Body of pancreas (tissue), 4 donors: Measurements from ENCODE around the gene BHLHE40. TPM values are rescaled to one million over a fixed set of nuclear protein-coding genes. Genes with fewer than 3 reads are reported as not detected.

Experiments used
- ATAC-seq: fragments of 150-250 bp; one replicate; pipeline ENCODE4 v1.9.1; 2016
- DNase-seq, 4 donors: peaks; one replicate each; pipeline ENCODE4 v3.0.0-alpha.2; 2019
- H3K27ac ChIP-seq, 4 donors: fragments of 200-600 bp; sonication (generic); 1 replicate in 3 of 4; 2 replicates in 1 of 4; pipeline versions ENCODE4 v1.5.1 to v1.6.1; 2016 to 2019; ENCODE audit warnings: mild to moderate bottlenecking in 1 of 4, mixed read lengths in 1 of 4, moderate library complexity in 1 of 4
- H3K27me3 ChIP-seq, 2 donors: fragments of 200-600 bp; sonication (generic); one replicate each; pipeline ENCODE4 v1.6.0; 2016; ENCODE audit warnings: mild to moderate bottlenecking in 1 of 2
- H3K36me3 ChIP-seq, 2 donors: fragments of 200-600 bp; sonication (generic); replicated peaks in 1 of 2; 2 replicates each; pipeline ENCODE4 v1.5.1; 2016; ENCODE audit warnings: low read depth in 2 of 2; ENCODE audit not compliant: insufficient read depth in 1 of 2
- H3K4me1 ChIP-seq: fragments of 200-600 bp; sonication (generic); one replicate; pipeline ENCODE4 v1.6.0; 2016
- H3K4me3 ChIP-seq, 2 donors: fragments of 200-600 bp; sonication (generic); 1 replicate in 1 of 2; 2 replicates in 1 of 2; pipeline ENCODE4 v1.5.1; 2016 to 2019
- H3K9me3 ChIP-seq, 3 donors: fragments of 200-600 bp; sonication (generic); 1 replicate in 2 of 3; 2 replicates in 1 of 3; pipeline ENCODE4 v1.5.1; 2016
- POLR2A ChIP-seq, 3 donors: fragments of 450-650 bp; IDR thresholded peaks; one replicate each; pipeline ENCODE4 v1.6.1; 2016; ENCODE audit warnings: antibody characterized with exemption in 3 of 3, mild to moderate bottlenecking in 2 of 3
- WGBS, 2 donors: methylation state at CpG; one replicate each; pipeline ENCODE4 v1.1.5; 2017; 5-methylcytosine and 5-hydroxymethylcytosine counted together
- intact Hi-C: fragments of 100-400 bp; cut with DNase I; formaldehyde crosslinking; loops from one replicate; pipeline ENCODE4 v1.15.1; 2023
- total RNA-seq, 2 donors: library from RNA; depleted of rRNA; stranded (reverse); fragments of >200 nt; gene quantifications; one replicate each; pipeline ENCODE4 v1.1.0, GENCODE V29; 2016
- TF ChIP-seq, protein P1 (sequence below), 7 experiments: fragments of 450-650 bp in 4 of 7; fragments of 200-600 bp in 3 of 7; sonication (generic) in 3 of 7; IDR thresholded peaks; one replicate each; pipeline ENCODE4 v1.5.1; 2016 to 2019; ENCODE audit warnings: antibody characterized with exemption in 7 of 7

BHLHE40 gene
- total RNA-seq, 2 donors from 2014 or later: 28.5 to 30.3 TPM

DNA sequence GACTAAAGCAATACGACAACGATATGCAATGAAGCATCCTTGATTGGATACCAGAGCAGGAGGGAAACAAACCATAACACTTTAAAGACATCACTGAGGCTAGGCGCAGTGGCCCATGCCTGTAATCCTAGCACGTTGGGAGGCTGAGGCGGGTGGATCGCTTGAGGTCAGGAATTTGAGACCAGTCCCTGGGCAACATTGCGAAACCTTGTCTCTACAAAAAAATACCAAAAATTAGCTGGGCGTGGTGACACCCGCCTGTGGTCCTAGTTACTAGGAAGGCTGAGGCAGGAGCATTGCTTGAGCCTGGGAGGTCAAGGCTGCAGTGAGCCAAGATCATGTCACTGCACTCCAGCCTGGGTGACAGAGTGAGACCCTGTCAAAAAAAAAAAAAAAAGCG, 33.9 kb upstream of the BHLHE40 start:
- WGBS, 2 donors: 94 to 95% methylated on average over 10 of the region's 10 CpGs
- Histone ChIP-seq H3K27ac (no peak overlapping the region), H3K36me3 (no peaks in the 10 kb centered on the region), H3K4me1 (no peaks in the 10 kb centered on the region), H3K27me3 (no peaks in the 10 kb centered on the region), H3K9me3 (no peaks in the 10 kb centered on the region), H3K4me3 (no peak overlapping the region)
- DNase-seq (no peak), ATAC-seq (no peak)
- intact Hi-C loops: no loop called here
- no peak for TF ChIP-seq POLR2A (IDR thresholded peaks at IDR 0.05)

DNA sequence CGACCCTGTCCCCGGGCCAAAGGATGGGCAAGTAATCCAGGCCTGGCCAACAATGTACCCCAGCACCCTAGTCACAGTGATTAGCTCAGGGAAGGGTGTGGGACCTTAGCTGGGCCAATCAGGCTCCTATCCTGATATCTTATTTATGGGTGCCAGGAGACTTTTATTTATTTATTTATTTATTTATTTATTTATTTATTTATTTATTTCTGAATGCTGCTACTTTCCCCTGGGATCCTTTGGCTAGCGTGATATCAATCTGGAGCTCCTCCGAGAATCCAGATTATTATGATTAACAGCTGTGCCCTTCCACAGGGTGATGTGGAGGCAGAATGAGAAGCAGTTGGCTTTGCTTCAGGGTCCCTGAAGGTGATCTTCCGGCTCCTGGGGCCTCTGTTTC, 32.2 kb upstream of the BHLHE40 start:
- no peak for DNase-seq
- TF ChIP-seq POLR2A (IDR thresholded peaks at IDR 0.05): no peak
- TF ChIP-seq, protein P1, sequence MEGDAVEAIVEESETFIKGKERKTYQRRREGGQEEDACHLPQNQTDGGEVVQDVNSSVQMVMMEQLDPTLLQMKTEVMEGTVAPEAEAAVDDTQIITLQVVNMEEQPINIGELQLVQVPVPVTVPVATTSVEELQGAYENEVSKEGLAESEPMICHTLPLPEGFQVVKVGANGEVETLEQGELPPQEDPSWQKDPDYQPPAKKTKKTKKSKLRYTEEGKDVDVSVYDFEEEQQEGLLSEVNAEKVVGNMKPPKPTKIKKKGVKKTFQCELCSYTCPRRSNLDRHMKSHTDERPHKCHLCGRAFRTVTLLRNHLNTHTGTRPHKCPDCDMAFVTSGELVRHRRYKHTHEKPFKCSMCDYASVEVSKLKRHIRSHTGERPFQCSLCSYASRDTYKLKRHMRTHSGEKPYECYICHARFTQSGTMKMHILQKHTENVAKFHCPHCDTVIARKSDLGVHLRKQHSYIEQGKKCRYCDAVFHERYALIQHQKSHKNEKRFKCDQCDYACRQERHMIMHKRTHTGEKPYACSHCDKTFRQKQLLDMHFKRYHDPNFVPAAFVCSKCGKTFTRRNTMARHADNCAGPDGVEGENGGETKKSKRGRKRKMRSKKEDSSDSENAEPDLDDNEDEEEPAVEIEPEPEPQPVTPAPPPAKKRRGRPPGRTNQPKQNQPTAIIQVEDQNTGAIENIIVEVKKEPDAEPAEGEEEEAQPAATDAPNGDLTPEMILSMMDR (IDR thresholded peaks at IDR 0.05): no peak
- WGBS, 2 donors: 86 to 90% methylated on average over 5 of the region's 5 CpGs
- no peaks in the 10 kb centered on the region for H3K27me3 ChIP-seq
- H3K36me3 ChIP-seq: no peaks in the 10 kb centered on the region
- H3K27ac ChIP-seq: no peak overlapping the region
- no peaks in the 10 kb centered on the region for H3K9me3 ChIP-seq
- intact Hi-C loops: no loop called here
- H3K4me3 ChIP-seq: no peak overlapping the region
- no peaks in the 10 kb centered on the region for H3K4me1 ChIP-seq
- no peak for ATAC-seq

DNA sequence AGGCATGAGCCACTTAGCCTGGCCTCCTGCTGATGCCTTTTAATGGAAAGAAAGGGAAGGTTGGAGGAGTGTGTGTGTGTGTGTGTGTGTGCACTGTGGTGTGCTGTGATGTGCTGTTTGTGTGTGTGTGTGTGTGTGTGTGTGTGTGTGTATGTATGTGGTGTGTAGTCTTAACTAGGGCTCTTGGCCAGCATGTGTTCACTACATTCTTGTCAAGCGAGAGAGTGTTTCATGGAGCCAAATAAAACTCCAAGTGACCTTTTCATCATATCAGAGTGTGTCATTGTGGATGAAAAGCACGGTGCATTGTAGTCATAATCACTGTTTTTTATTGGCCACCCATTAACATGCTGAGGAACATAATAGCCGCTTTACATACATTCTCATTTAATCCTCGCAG, 30.8 kb upstream of the BHLHE40 start:
- H3K9me3 ChIP-seq: no peaks in the 10 kb centered on the region
- WGBS, 2 donors: 68 to 70% methylated on average over 4 of the region's 4 CpGs
- DNase-seq: no peak
- intact Hi-C loops: no loop called here
- no peaks in the 10 kb centered on the region for H3K4me1 ChIP-seq
- H3K27ac ChIP-seq: no peak overlapping the region
- TF ChIP-seq, protein P1 (IDR thresholded peaks at IDR 0.05): no peak
- no peak for TF ChIP-seq POLR2A (IDR thresholded peaks at IDR 0.05)
- no peaks in the 10 kb centered on the region for H3K27me3 ChIP-seq
- no peak overlapping the region for H3K4me3 ChIP-seq
- no peak for ATAC-seq
- no peaks in the 10 kb centered on the region for H3K36me3 ChIP-seq

DNA sequence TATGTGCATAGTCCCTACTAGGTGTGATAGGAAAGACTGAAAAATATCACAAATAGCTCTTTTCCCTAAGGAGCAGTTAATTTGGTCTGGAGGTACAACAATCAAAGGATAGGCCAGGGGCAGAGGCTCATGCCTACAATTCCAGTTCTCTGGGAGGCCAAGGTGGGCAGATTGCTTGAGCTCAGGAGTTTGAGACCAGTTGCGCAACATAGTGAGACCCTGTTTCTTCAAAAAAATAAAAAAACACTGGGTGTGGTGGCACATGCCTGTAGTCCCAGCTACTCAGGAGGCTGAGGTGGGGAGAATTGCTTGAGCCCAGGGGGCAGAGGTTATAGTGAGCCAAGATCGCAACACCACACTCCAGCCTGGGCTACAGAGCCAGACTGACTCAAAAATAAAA, 30.2 kb upstream of the BHLHE40 start:
- TF ChIP-seq, protein P1 (IDR thresholded peaks at IDR 0.05): no peak
- TF ChIP-seq POLR2A (IDR thresholded peaks at IDR 0.05): no peak
- DNase-seq: no peak
- no peaks in the 10 kb centered on the region for H3K4me1 ChIP-seq
- H3K27ac ChIP-seq: no peak overlapping the region
- WGBS, 2 donors: 95 to 100% methylated on average over 2 of the region's 2 CpGs
- no peaks in the 10 kb centered on the region for H3K27me3 ChIP-seq
- ATAC-seq: no peak
- no peaks in the 10 kb centered on the region for H3K36me3 ChIP-seq
- H3K9me3 ChIP-seq: no peaks in the 10 kb centered on the region
- H3K4me3 ChIP-seq: no peak overlapping the region
- intact Hi-C loops: no loop called here

DNA sequence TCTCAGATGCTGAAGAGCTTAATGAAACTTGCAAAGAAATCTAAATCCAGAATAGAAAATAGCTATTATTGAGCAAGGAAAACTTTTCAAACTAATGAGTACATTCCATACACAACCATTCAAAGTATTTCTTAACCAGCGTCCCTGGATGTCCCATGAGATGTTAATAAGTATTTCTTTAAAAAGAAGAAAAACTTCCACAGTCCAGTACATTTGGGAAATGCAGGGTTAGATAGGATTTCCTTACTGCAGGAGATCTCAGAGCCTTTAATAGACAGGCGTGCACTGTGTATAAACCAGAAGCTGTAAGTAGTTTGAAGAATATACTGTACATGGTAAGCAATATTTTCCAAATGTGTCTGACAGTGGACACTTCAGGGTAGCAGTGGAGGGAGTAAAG, 29.6 kb upstream of the BHLHE40 start:
- TF ChIP-seq, protein P1 (IDR thresholded peaks at IDR 0.05): no peak
- TF ChIP-seq POLR2A (IDR thresholded peaks at IDR 0.05): no peak
- intact Hi-C loops: no loop called here
- WGBS, 2 donors: 68 to 86% methylated on average over 2 of the region's 2 CpGs
- H3K4me3 ChIP-seq: no peak overlapping the region
- H3K27me3 ChIP-seq: no peaks in the 10 kb centered on the region
- no peaks in the 10 kb centered on the region for H3K36me3 ChIP-seq
- no peaks in the 10 kb centered on the region for H3K9me3 ChIP-seq
- no peak overlapping the region for H3K27ac ChIP-seq
- H3K4me1 ChIP-seq: no peaks in the 10 kb centered on the region
- DNase-seq: no peak
- ATAC-seq: peak; percentile 12
